ENCODE data around the gene IGSF3. TPM values are rescaled to one million over a fixed set of nuclear protein-coding genes. Genes with fewer than 3 reads are reported as not detected.

Gene IGSF3
- polyA plus RNA-seq, 1 donor (not counting 4 experiments of a cell fraction or from before 2014, with no cell fraction given), result 47.4 TPM

DNA sequence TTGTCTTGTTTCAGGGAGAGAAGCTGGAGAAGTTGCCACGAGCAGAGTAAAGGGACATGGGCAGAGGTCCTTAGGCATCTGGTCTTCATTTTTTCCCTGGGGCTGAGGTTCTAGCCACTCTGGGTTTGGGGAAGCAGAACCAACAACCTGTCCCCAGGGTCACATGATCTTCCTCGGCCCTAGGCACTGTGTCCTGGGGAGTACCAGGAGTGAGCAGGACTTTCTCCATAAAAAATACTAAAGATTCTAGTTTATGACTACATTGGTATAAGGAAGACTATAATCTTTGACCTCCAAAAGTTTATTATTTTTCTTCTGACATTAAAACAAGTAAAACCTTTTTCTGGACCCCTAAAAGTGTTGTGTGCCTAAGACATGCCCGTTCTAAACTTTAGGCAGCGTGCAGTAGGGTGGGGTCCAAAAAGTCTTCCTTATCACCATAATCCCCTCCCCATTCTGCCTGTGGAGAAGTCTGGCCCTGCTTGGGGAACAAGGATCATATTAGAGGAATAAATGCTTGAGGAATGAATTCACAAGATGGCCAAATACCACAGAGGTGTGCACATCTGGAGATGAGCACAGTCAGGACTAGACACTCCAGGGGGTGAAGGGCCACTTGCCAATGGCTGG, 19.3 kb upstream of the IGSF3 start:
- H2AFZ ChIP-seq (ENCODE audit: control insufficient read depth, low read length), result peak overlapping the region; percentile 34
- FAIRE-seq, result no peak

DNA sequence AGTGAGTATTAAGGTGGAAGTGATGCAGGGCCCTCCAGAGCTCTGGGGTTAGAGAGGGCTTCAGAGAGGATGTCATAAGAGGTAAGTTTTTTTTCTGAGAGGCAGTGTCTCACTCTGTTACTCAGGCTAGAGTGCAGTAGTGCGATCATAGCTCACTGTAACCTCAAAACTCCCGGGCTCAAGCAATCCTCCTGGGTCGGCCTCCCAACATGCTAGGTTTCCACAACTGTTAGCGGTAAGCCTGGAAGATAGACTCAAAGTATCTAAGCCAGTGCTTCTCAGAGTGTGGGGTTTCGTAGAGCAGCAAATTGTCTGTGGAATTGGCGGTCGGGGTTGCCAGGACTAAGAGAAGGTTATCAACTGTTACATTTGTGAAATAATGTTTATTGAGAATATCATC, 18.6 kb upstream of the IGSF3 start:
- Histone ChIP-seq H3K79me2 (ENCODE audit: control insufficient read depth, insufficient read depth, low read length) (no peaks in the 10 kb centered on the region), H3K9me3 (ENCODE audit: control insufficient read depth, low read depth, low read length) (no peaks in the 10 kb centered on the region), H2AFZ (ENCODE audit: control insufficient read depth, low read length) (no peak overlapping the region), H3K36me3 (ENCODE audit: control insufficient read depth in 2 of 2, extremely low read depth in 1 of 2, insufficient read depth in 2 of 2, low read length in 2 of 2) (no peaks in the 10 kb centered on the region), H3K4me2 (ENCODE audit: control insufficient read depth, extremely low read depth, insufficient read depth, low read depth, low read length) (no peak overlapping the region), H4K20me1 (ENCODE audit: control insufficient read depth, extremely low read depth, insufficient read depth, low read length) (no peaks in the 10 kb centered on the region), H3K27ac (ENCODE audit: control insufficient read depth, insufficient read depth, low read length) (no peak overlapping the region), H3K27me3 (ENCODE audit: control insufficient read depth, extremely low read depth, insufficient read depth, low read length) (no peaks in the 10 kb centered on the region), H3K9me1 (ENCODE audit: control insufficient read depth, extremely low read depth, insufficient read depth, low read length) (no peaks in the 10 kb centered on the region), H3K4me1 (ENCODE audit: control insufficient read depth, extremely low read depth, insufficient read depth, low read length) (peaks cover 38% of the 10 kb centered on the region), H3K4me3 (ENCODE audit: control insufficient read depth in 2 of 3, extremely low read depth in 1 of 3, insufficient read depth in 2 of 3, low read depth in 1 of 3, low read length in 3 of 3) (no peak overlapping the region), H3K9ac (ENCODE audit: control insufficient read depth, extremely low read depth, insufficient read depth, low read length) (no peak overlapping the region)
- no peak for TF ChIP-seq EZH2 (IDR thresholded peaks at IDR 0.05; ENCODE audit: low read length)
- no peak for TF ChIP-seq CTCF (optimal IDR thresholded peaks at IDR 0.05 in 1 of 3, IDR thresholded peaks at IDR 0.05 in 1 of 3, conservative IDR thresholded peaks at IDR 0.05 in 1 of 3; ENCODE audit: extremely low read depth in 1 of 3, insufficient read depth in 2 of 3, low read length in 3 of 3)
- no peak for FAIRE-seq
- DNase-seq (ENCODE audit: low read depth, low spot score), result no peak
- dilution Hi-C loops (cut with MboI; ENCODE audit: extremely low pct_ligation_motif_present, low sequenced_read_pairs), result no loop called here

More for the DNA sequence above, 19.3 kb upstream of the IGSF3 start:
- Histone ChIP-seq H3K9ac (ENCODE audit: control insufficient read depth, extremely low read depth, insufficient read depth, low read length) (no peak overlapping the region), H3K9me3 (ENCODE audit: control insufficient read depth, low read depth, low read length) (no peaks in the 10 kb centered on the region), H3K9me1 (ENCODE audit: control insufficient read depth, extremely low read depth, insufficient read depth, low read length) (no peaks in the 10 kb centered on the region), H3K4me3 (ENCODE audit: control insufficient read depth in 2 of 3, extremely low read depth in 1 of 3, insufficient read depth in 2 of 3, low read depth in 1 of 3, low read length in 3 of 3) (no peak overlapping the region), H3K27ac (ENCODE audit: control insufficient read depth, insufficient read depth, low read length) (no peak overlapping the region), H3K79me2 (ENCODE audit: control insufficient read depth, insufficient read depth, low read length) (no peaks in the 10 kb centered on the region), H3K4me1 (ENCODE audit: control insufficient read depth, extremely low read depth, insufficient read depth, low read length) (peaks cover 31% of the 10 kb centered on the region), H3K27me3 (ENCODE audit: control insufficient read depth, extremely low read depth, insufficient read depth, low read length) (no peaks in the 10 kb centered on the region), H4K20me1 (ENCODE audit: control insufficient read depth, extremely low read depth, insufficient read depth, low read length) (no peaks in the 10 kb centered on the region), H3K4me2 (ENCODE audit: control insufficient read depth, extremely low read depth, insufficient read depth, low read depth, low read length) (no peak overlapping the region), H3K36me3 (ENCODE audit: control insufficient read depth in 2 of 2, extremely low read depth in 1 of 2, insufficient read depth in 2 of 2, low read length in 2 of 2) (no peaks in the 10 kb centered on the region)
- dilution Hi-C loops (cut with MboI; ENCODE audit: extremely low pct_ligation_motif_present, low sequenced_read_pairs), result no loop called here
- DNase-seq (ENCODE audit: low read depth, low spot score), result no peak
- TF ChIP-seq CTCF (optimal IDR thresholded peaks at IDR 0.05 in 1 of 3, IDR thresholded peaks at IDR 0.05 in 1 of 3, conservative IDR thresholded peaks at IDR 0.05 in 1 of 3; ENCODE audit: extremely low read depth in 1 of 3, insufficient read depth in 2 of 3, low read length in 3 of 3), result no peak
- no peak for TF ChIP-seq EZH2 (IDR thresholded peaks at IDR 0.05; ENCODE audit: low read length)

Data from keratinocyte (primary cell).